Measurements from ENCODE around the gene NUBPL. TPM values are rescaled to one million over a fixed set of nuclear protein-coding genes. Genes with fewer than 3 reads are reported as not detected.

NUBPL gene
- total RNA-seq, 4 donors from 2014 or later = 7.5 to 28.9 (median 11.9) TPM

DNA sequence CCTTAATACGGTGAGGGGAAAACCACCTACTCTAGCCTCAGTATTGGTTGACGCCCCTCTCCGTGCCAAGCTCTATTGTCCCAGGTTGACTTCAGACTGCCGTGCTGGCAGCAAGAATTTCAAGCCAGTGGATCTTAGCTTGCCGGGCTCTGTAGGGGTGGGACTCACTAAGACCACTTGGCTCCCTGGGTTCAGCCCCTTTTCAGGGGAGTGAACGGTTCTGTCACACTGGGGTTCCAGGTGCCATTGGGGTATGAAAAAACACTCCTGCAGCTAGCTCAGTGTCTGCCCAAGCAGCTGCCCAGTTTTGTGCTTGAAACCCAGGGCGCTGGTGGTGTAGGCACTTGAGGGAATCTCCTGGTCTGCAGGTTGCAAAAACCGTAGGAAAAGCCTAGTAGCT, 107.1 kb downstream of the NUBPL start:
- Histone ChIP-seq H3K36me3 (no peaks in the 10 kb centered on the region), H3K27me3 (no peaks in the 10 kb centered on the region), H3K27ac (no peak overlapping the region), H3K9me3 (peaks cover 3% of the 10 kb centered on the region), H3K4me1 (no peaks in the 10 kb centered on the region), H3K4me3 (no peak overlapping the region)
- no peak for DNase-seq (ENCODE audit: low spot score in 2 of 2)
- TF ChIP-seq POLR2A (IDR thresholded peaks at IDR 0.05) (no peak), POLR2AphosphoS5 (IDR thresholded peaks at IDR 0.05) (no peak), EP300 (IDR thresholded peaks at IDR 0.05) (no peak)
- TF ChIP-seq, protein P1, sequence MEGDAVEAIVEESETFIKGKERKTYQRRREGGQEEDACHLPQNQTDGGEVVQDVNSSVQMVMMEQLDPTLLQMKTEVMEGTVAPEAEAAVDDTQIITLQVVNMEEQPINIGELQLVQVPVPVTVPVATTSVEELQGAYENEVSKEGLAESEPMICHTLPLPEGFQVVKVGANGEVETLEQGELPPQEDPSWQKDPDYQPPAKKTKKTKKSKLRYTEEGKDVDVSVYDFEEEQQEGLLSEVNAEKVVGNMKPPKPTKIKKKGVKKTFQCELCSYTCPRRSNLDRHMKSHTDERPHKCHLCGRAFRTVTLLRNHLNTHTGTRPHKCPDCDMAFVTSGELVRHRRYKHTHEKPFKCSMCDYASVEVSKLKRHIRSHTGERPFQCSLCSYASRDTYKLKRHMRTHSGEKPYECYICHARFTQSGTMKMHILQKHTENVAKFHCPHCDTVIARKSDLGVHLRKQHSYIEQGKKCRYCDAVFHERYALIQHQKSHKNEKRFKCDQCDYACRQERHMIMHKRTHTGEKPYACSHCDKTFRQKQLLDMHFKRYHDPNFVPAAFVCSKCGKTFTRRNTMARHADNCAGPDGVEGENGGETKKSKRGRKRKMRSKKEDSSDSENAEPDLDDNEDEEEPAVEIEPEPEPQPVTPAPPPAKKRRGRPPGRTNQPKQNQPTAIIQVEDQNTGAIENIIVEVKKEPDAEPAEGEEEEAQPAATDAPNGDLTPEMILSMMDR (IDR thresholded peaks at IDR 0.05) = no peak
- WGBS = 93% methylated on average over 8 of the region's 8 CpGs

DNA sequence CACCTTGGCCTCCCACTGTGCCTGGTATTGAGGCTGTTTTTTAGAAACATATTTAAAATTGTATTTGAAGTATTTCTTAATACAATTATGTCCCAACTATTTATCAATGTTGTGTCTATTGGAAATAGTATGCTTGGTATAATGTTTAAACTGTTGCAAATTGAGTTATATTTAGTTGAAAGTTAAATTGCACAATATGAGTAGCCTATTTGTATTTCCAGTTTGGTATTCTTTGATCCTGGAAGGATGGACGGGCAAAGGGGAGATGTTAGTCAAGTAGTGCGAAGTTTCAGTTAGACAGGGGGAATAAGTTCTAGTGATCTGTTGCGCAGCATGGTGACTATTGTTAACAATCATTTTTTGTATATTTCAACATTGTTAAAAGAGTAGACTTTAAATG, 111.5 kb downstream of the NUBPL start:
- Histone ChIP-seq H3K27ac (no peak overlapping the region), H3K27me3 (no peaks in the 10 kb centered on the region), H3K36me3 (peaks cover 3% of the 10 kb centered on the region), H3K4me3 (no peak overlapping the region), H3K9me3 (no peaks in the 10 kb centered on the region), H3K4me1 (no peaks in the 10 kb centered on the region)
- no peak for TF ChIP-seq POLR2AphosphoS5 (IDR thresholded peaks at IDR 0.05)
- 96% methylated on average over 3 of the region's 3 CpGs for WGBS
- no peak for DNase-seq (ENCODE audit: low spot score in 2 of 2)

DNA sequence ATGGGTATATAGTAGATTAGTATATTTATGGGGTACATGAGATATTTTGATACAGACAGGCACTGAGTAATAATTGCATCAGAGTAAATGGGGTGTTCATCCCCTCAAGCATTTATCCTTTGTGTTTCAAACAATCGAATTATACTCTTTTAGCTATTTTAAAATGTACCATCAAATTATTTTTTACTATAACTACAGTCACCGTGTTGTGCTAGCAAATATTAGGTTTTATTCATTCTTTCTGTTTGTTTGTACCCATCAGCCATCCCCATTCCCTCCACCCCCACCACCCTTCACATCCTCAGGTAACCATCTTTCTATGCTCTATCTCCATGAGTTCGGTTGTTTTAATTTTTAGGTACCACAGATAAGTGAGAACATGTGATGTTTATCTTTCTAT, 115.8 kb downstream of the NUBPL start:
- no peak for DNase-seq (ENCODE audit: low spot score in 2 of 2)
- 97% methylated on average over 3 of the region's 3 CpGs for WGBS
- Histone ChIP-seq H3K36me3 (peaks cover 11% of the 10 kb centered on the region), H3K4me3 (no peak overlapping the region), H3K27me3 (no peaks in the 10 kb centered on the region), H3K27ac (no peak overlapping the region), H3K4me1 (no peaks in the 10 kb centered on the region), H3K9me3 (no peaks in the 10 kb centered on the region)
- TF ChIP-seq POLR2AphosphoS5 (IDR thresholded peaks at IDR 0.05) (no peak), EP300 (IDR thresholded peaks at IDR 0.05) (no peak), POLR2A (IDR thresholded peaks at IDR 0.05) (no peak)
- TF ChIP-seq, protein P1 (IDR thresholded peaks at IDR 0.05) = no peak

DNA sequence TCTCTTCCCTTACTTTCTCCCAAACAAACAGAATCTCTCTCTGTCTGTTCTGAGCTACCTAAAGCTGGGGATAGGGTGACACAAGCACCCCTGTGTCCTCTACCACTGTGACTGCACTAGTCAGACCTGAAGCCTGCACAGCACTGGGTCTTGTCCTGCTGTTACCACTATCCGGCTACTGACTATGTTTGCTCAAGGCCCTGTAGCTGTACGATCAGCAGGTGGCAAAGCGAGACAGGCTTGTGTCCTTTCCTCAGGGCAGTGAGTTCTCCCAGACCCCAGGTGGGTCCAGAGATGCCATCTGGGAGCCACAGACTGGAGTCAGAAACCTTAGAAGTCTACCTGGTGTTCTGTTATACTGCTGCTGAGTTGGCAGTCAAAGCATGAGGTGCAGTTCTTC, 116.4 kb downstream of the NUBPL start:
- TF ChIP-seq POLR2AphosphoS5 (IDR thresholded peaks at IDR 0.05) (no peak), EP300 (IDR thresholded peaks at IDR 0.05) (no peak), POLR2A (IDR thresholded peaks at IDR 0.05) (no peak)
- TF ChIP-seq, protein P1 (IDR thresholded peaks at IDR 0.05) = no peak
- Histone ChIP-seq H3K9me3 (no peaks in the 10 kb centered on the region), H3K4me1 (no peaks in the 10 kb centered on the region), H3K36me3 (peaks cover 11% of the 10 kb centered on the region), H3K27ac (no peak overlapping the region), H3K27me3 (no peaks in the 10 kb centered on the region), H3K4me3 (no peak overlapping the region)
- no peak for DNase-seq (ENCODE audit: low spot score in 2 of 2)
- 90% methylated on average over 2 of the region's 3 CpGs for WGBS

DNA sequence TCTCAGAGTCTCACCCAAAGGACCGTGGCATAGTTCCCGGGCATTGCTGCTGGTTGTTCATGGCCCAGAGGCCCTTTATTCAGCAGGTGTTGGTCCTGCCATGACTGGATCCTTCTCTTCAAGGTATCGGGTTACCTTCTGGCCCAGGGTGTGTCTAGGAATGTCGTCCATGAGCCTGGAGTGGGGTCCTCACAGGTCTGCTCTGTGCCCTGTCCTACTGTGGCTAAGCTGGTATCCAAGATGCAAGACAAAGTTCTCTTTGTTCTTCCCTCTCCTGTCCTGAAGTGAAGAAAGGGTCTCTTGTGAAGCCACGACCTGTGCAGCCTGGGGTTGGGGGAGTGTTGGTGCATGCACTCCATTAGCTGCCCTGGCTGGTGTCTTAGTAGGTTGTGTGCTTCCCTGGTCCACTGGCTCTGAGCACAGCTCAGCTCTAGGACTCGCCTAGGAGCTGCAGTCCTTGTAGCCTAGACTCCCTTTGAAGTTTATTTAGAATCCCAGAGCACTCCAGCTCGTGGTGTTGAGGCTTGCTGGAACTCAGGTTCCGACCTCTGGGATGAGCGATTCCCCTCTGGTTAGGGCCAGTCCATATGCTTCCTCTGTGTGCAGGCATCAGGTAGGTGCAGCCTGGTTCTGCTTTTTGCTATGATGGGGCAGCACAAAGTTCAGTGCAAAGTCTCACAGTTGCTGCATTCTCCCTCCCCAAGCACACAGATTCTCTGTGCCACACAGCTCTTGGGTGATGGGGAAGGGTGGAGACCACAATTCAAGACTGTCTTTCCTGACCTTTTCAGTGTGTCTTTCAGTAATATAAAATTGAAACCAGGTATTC, 117.4 kb downstream of the NUBPL start:
- no peak overlapping the region for H3K27ac ChIP-seq
- WGBS = 84% methylated on average over 5 of the region's 9 CpGs
- peaks cover 11% of the 10 kb centered on the region for H3K36me3 ChIP-seq
- H3K4me3 ChIP-seq = no peak overlapping the region
- H3K27me3 ChIP-seq = no peaks in the 10 kb centered on the region
- DNase-seq (ENCODE audit: low spot score in 2 of 2) = no peak
- no peaks in the 10 kb centered on the region for H3K4me1 ChIP-seq
- TF ChIP-seq, protein P1 (IDR thresholded peaks at IDR 0.05) = no peak
- no peak for TF ChIP-seq POLR2A (IDR thresholded peaks at IDR 0.05)
- no peak for TF ChIP-seq POLR2AphosphoS5 (IDR thresholded peaks at IDR 0.05)
- no peak for TF ChIP-seq EP300 (IDR thresholded peaks at IDR 0.05)
- no peaks in the 10 kb centered on the region for H3K9me3 ChIP-seq

Measured in suprapubic skin (tissue), 4 donors.